Measurements from ENCODE around the gene CDCA5.
A peak's percentile ranks its signal among the peaks of the same experiment; 100 is the strongest.

GRCh38 chr11:65117206-65118096 lies 33.6 kb upstream of the CDCA5 start, which contains the start of gene ZNHIT2:
- TF ChIP-seq POLR2A (IDR thresholded peaks at IDR 0.05) = peak; percentile 31 to 53
- TF ChIP-seq CTCF (IDR thresholded peaks at IDR 0.05) = peak; percentile 91 to 99 (median 98)

Measured in Peyer's patch (tissue), 4 donors.